ENCODE results near the gene SASH3.

GRCh38 chrX:129825746-129826505 lies 46.2 kb downstream of the SASH3 start:
- TF ChIP-seq CTCF (IDR thresholded peaks at IDR 0.05) = no peak
- TF ChIP-seq EZH2 (IDR thresholded peaks at IDR 0.05; ENCODE audit: borderline replicate concordance, insufficient read depth, low read depth, low read length, poor library complexity, severe bottlenecking) = no peak
